Kidney (tissue), 14 donors: ENCODE data around the gene GINS2. TPM values are rescaled to one million over a fixed set of nuclear protein-coding genes. Genes with fewer than 3 reads are reported as not detected.

Source experiments
- DNase-seq, 5 donors: peaks; one replicate each; pipeline ENCODE4 v3.0.0-alpha.2; 2013 to 2020
- FAIRE-seq: peaks from 2 replicates; lab custom pipeline; 2012; peaks lifted over from hg19 to GRCh38; lab: Jason Lieb, UNC
- H3K27ac ChIP-seq, 2 donors: one replicate each; pipeline ENCODE4 v1.7.0; 2013; ENCODE audit warnings: low read depth in 2 of 2, low read length in 2 of 2, inconsistent platforms in 1 of 2
- H3K27me3 ChIP-seq: one replicate; pipeline ENCODE4 v1.7.1; 2013; ENCODE audit warnings: low read length, inconsistent platforms; ENCODE audit not compliant: control insufficient read depth, insufficient read depth
- H3K36me3 ChIP-seq, 3 donors: one replicate each; pipeline versions ENCODE4 v1.7.0 to v1.7.1; 2013; ENCODE audit warnings: low read length in 3 of 3, control low read depth in 1 of 3, inconsistent platforms in 1 of 3; ENCODE audit not compliant: insufficient read depth in 3 of 3, control insufficient read depth in 2 of 3
- H3K4me1 ChIP-seq, 3 donors: one replicate each; pipeline versions ENCODE4 v1.7.0 to v1.7.1; 2013; ENCODE audit warnings: low read length in 3 of 3, inconsistent platforms in 1 of 3, low read depth in 1 of 3; ENCODE audit not compliant: control insufficient read depth in 2 of 3, insufficient read depth in 2 of 3
- H3K4me3 ChIP-seq, 3 donors: one replicate each; pipeline versions ENCODE4 v1.7.0 to v1.8.1; 2013; ENCODE audit warnings: low read length in 3 of 3, control low read depth in 1 of 3, inconsistent platforms in 1 of 3
- H3K9ac ChIP-seq, 3 donors: one replicate each; pipeline versions ENCODE4 v1.7.0 to v1.7.1; 2013; ENCODE audit warnings: low read length in 3 of 3, control low read depth in 1 of 3, inconsistent platforms in 1 of 3
- H3K9me3 ChIP-seq, 3 donors: one replicate each; pipeline versions ENCODE4 v1.7.0 to v1.7.1; 2013; ENCODE audit warnings: low read length in 3 of 3, control low read depth in 1 of 3, inconsistent platforms in 1 of 3; ENCODE audit not compliant: control insufficient read depth in 2 of 3, insufficient read depth in 1 of 3
- intact Hi-C: fragments of 100-400 bp; cut with DNase I; formaldehyde crosslinking; loops from one replicate; pipeline ENCODE4 v1.11.1; 2022
- polyA plus RNA-seq: library from polyadenylated mRNA; stranded (reverse); fragments of 350-450 nt; fragmentation: Illumina TruSeq; extraction: RNeasy Lipid Tissue Mini Kit (QIAGEN cat#74804); gene quantifications from one replicate; pipeline ENCODE4 v1.2.3, GENCODE V29; 2014; ENCODE audit warnings: low read depth, low replicate concordance; ENCODE audit not compliant: insufficient read depth
- total RNA-seq: library from RNA; stranded (reverse); fragmentation: NEBNext Ultra II Directional; extraction: Animal tissue kit (Norgen Biotek cat#: 25700); gene quantifications from one replicate; pipeline ENCODE4 v1.2.1, GENCODE V29; 2021
- TF ChIP-seq, protein P1 (sequence below): IDR thresholded peaks from 3 replicates; pipeline ENCODE4 v1.5.1; 2012; ENCODE audit warnings: mild to moderate bottlenecking, moderate library complexity, borderline replicate concordance; ENCODE audit not compliant: insufficient read depth; ENCODE audit errors: extremely low read depth
- donor health status: control.
- donor health status: control.
- donor health status: control.
- donor health status: control.
- donor health status: control.
- donor health status: DM: yes; HTN: yes; CAD: no.
- donor health status: Normal renal cell carcinoma (clear cell type).

The GINS2 gene
- total and polyA plus RNA-seq, 2 donors from 2014 or later: 0.88 to 0.97 TPM

- H3K9ac ChIP-seq: no peak overlapping the region
- H3K36me3 ChIP-seq: peaks cover 2 to 73% (median 46%) of the 10 kb centered on the region in 3 donors
- FAIRE-seq (no peak), DNase-seq (peak; percentile 30 to 90 (median 89))
- intact Hi-C loops: no loop called here
- H3K4me1 ChIP-seq: peaks cover 0 to 9% (median 0%) of the 10 kb centered on the region in 3 donors
- no peaks in the 10 kb centered on the region for H3K27me3 ChIP-seq
- no peaks in the 10 kb centered on the region for H3K9me3 ChIP-seq
- TF ChIP-seq, protein P1, sequence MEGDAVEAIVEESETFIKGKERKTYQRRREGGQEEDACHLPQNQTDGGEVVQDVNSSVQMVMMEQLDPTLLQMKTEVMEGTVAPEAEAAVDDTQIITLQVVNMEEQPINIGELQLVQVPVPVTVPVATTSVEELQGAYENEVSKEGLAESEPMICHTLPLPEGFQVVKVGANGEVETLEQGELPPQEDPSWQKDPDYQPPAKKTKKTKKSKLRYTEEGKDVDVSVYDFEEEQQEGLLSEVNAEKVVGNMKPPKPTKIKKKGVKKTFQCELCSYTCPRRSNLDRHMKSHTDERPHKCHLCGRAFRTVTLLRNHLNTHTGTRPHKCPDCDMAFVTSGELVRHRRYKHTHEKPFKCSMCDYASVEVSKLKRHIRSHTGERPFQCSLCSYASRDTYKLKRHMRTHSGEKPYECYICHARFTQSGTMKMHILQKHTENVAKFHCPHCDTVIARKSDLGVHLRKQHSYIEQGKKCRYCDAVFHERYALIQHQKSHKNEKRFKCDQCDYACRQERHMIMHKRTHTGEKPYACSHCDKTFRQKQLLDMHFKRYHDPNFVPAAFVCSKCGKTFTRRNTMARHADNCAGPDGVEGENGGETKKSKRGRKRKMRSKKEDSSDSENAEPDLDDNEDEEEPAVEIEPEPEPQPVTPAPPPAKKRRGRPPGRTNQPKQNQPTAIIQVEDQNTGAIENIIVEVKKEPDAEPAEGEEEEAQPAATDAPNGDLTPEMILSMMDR: no peak
- H3K27ac ChIP-seq: no peak overlapping the region
- H3K4me3 ChIP-seq: no peak overlapping the region
These were observed 26.3 kb downstream of the GINS2 start for GRCh38 chr16:85662482-85662812.

GRCh38 chr16:85661740-85662481 lies 26.8 kb downstream of the GINS2 start:
- Histone ChIP-seq H3K4me3 (no peak overlapping the region), H3K9me3 (no peaks in the 10 kb centered on the region), H3K36me3 (peaks cover 3 to 73% (median 43%) of the 10 kb centered on the region in 3 donors), H3K4me1 (peaks cover 0 to 9% (median 0%) of the 10 kb centered on the region in 3 donors), H3K27me3 (no peaks in the 10 kb centered on the region), H3K9ac (no peak overlapping the region), H3K27ac (no peak overlapping the region)
- FAIRE-seq (no peak), DNase-seq (peak in 2 of 5 donors; percentile 26 to 62)
- intact Hi-C loops: no loop called here
- TF ChIP-seq, protein P1: no peak

DNA sequence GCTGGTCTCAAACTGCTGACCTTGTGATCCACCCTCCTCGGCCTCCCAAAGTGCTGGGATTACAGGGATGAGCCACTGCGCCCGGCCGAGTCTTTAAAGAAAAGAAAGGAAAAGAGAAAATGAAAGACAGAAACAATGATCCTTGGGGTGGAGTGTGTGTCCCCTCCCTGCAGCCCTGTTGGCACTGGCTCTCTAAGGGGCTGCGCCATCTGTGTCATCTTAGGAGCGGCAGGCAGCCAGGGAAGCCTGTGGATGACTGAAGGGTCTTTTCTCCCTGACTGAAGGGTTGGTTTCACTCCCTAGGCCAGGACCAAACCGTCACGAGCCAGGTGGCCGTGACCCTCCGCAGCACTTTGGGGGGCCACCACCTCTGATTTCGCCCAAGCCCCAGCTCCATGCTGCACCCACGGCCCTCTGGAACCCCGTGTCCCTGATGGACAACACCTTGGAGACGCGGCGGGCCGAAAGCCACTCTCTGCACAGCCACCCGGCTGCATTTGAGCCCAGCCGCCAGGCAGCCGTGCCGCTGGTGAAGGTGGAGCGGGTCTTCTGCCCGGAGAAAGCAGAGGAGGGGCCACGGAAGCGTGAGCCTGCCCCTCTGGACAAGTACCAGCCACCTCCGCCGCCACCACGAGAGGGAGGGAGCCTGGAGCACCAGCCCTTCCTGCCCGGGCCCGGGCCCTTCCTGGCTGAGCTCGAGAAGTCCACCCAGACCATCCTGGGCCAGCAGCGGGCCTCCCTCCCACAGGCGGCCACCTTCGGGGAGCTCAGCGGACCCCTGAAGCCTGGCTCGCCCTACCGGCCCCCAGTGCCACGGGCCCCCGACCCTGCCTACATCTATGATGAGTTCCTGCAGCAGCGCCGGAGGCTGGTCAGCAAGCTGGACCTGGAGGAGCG lies 27.7 kb downstream of the GINS2 start:
- no peak overlapping the region for H3K4me3 ChIP-seq
- H3K4me1 ChIP-seq: peaks cover 0 to 9% (median 0%) of the 10 kb centered on the region in 3 donors
- intact Hi-C loops: no loop called here
- peaks cover 6 to 73% (median 42%) of the 10 kb centered on the region in 3 donors for H3K36me3 ChIP-seq
- H3K27me3 ChIP-seq: no peaks in the 10 kb centered on the region
- H3K27ac ChIP-seq: no peak overlapping the region
- no peaks in the 10 kb centered on the region for H3K9me3 ChIP-seq
- TF ChIP-seq, protein P1: no peak
- DNase-seq (peak in 1 of 5 donors; percentile 77), FAIRE-seq (no peak)
- no peak overlapping the region for H3K9ac ChIP-seq
